ENCODE measurements around the gene ZSCAN12.
"Not testable (repeated sequence)": the region's sequence is repeated elsewhere in the genome, so short reads cannot be mapped to it uniquely, and the experiment has no call there.

ZSCAN12 gene

DNA sequence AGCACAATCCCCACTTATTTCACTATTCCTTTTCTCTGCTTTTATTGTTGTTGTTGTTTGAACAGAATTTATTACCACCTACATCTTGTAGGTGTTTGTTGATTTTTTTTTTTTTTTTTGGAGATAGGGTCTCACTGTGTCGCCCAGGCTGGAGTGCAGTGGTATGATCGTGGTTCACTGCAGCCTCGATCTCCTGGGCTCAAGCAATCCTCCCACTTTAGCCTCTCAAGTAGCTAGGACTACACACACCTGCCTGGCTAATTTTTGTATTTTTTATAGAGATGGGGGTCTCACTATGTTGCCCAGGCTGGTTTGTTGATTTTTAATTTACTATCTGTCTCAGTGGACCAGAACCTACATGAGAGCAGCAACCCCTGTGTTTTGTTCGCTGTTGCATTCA is 3.6 kb downstream of the ZSCAN12 start:
- no peak for DNase-seq (ENCODE audit: low read depth in 1 of 2, low spot score in 1 of 2)

DNA sequence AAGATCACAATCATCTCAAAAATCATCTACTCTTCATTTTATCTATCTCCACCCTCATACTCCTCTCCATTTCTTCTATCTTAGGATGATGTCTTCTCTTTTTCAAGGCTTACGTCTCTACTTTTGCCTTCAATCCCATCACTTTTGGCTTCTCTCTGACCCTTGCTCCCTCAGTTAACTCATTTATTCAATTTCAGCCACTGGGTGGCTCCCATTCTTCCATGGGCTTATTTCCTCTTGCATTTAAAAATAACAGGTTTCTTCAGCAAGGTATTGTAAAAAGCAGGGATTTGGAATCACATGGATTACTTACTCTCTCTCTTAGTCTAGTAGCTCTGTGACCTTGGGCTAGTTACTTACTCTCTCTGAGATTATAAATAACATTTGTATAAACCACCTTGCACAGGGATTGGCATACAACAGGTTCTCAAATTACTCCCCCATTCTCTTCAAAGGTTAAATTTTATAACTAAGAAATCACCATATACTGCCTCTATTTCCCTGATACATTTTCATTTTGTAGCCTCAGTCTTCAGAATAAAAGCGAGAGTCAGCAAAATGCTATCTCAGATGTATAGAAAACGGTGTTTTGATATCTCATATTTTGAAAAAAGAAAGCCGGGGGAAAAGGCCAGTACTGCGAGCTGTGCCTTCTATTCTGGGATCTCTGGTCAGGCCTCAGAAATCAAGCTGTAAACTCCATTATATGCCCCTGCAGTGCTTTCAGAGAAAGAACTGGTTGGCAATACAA is 5.5 kb downstream of the ZSCAN12 start:
- no peak for DNase-seq (ENCODE audit: low read depth in 1 of 2, low spot score in 1 of 2)

- no peak for DNase-seq (ENCODE audit: low read depth in 1 of 2, low spot score in 1 of 2)
Observed at GRCh38 chr6:28390688-28391087, 8.9 kb downstream of the ZSCAN12 start.

DNA sequence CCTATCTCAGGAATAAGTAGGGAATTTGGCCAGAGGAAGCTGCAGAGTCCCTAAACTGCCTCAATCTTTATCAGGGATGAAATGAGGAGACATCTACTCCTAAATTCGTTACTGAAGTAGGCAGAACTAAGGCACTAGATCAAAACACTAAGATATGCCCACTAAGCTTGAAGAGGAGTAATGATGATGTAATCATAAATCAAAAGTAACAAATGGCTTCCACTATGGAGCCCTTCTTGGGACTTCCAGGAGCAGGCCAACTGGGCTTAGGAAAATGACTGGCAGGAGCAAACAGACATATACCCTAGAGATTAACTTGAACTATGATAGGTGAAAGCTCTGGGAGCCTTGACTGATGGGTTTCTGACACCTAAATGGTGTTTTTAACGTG is 15.4 kb downstream of the ZSCAN12 start:
- DNase-seq (ENCODE audit: low read depth in 1 of 2, low spot score in 1 of 2): no peak

- DNase-seq (ENCODE audit: low read depth in 1 of 2, low spot score in 1 of 2): no peak
Observed at GRCh38 chr6:28383235-28384142, 16.1 kb downstream of the ZSCAN12 start.

DNA sequence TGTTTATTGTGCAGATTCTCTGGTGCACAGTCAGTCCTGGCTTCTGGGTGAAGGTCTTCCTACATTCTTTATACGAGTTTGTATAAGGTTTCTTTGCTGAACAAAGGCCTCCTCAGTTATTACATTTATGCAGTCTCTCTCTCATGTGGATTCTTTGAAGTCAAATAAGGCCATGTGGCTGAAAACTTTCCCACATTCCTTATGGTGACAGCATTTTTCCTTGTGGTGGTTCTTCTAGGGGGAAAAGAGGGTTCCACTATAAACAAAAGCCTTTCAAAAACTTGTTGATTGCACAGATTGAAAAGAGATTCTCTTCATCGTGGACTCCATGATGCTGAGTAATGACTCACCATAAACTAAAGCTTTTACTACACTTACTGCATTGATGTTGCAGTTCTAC is 19.2 kb downstream of the ZSCAN12 start:
- DNase-seq (ENCODE audit: low read depth in 1 of 2, low spot score in 1 of 2): no peak

- no peak for DNase-seq (ENCODE audit: low read depth in 1 of 2, low spot score in 1 of 2)
Observed at GRCh38 chr6:28378644-28379043, 20.9 kb downstream of the ZSCAN12 start.

- DNase-seq (ENCODE audit: low read depth in 1 of 2, low spot score in 1 of 2): no peak
Observed at GRCh38 chr6:28377879-28378278, 21.7 kb downstream of the ZSCAN12 start.

- no peak for DNase-seq (ENCODE audit: low read depth in 1 of 2, low spot score in 1 of 2)
Observed at GRCh38 chr6:28373925-28374324, 25.6 kb downstream of the ZSCAN12 start.

GRCh38 chr6:28371706-28372451 is 27.7 kb downstream of the ZSCAN12 start:
- DNase-seq (ENCODE audit: low read depth in 1 of 2, low spot score in 1 of 2): no peak

DNA sequence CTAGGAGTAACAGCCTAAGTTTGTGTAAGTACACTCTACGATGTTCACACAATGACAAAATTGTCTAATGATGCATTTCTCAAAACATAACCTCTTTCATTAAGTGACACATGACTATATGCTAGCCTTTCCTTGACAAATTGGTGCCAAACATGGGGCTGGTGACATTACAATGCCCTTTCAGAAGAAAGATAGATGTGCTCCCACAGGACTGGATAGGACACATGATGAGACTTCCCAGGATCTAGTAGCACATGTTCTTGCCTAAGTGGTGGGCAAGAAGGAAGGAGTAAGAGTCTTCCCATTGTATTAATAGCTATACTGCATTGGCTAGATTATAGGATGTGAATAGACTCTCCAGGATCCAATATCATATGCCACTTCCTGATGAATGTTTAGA is 28.3 kb downstream of the ZSCAN12 start:
- no peak for DNase-seq (ENCODE audit: low read depth in 1 of 2, low spot score in 1 of 2)

DNA sequence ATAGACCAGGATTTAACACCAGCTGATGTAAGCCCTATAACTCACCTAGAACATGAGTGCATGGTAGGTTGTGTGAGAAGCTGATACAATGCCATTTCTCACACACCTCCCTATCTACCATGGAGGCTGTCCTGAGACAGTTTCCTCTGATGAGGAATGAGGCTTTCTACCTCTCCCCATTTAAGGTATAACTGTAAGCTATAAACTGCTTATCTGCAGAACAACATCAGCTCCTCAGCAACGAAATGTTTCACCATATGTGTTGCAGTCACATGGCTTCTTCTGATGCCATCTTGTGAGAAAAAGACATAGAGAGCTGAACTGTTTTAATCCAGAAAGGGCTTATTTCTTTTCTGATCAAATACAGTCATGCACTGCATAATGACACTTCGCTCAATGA is 29.1 kb downstream of the ZSCAN12 start:
- no peak for DNase-seq (ENCODE audit: low read depth in 1 of 2, low spot score in 1 of 2)

DNA sequence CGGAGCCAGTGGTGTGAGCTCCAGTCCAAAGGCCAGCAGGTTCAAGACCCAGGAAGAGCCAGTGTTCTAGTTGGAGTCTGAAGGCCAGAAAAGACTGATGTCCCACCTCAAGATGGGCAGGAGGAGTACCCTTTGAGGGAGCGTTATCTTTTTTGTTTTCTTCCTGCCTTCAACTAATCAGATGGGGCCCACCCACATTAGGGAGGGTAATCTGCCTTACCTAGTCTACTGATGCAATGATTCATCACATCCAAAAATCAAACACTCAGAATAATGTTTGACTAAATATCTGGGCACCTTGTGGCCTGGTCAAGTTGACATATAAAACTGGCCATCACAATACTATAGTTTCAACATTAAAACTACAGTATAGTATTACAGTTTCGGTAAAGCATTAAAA is 30.1 kb downstream of the ZSCAN12 start:
- DNase-seq (ENCODE audit: low read depth in 1 of 2, low spot score in 1 of 2): no peak

GRCh38 chr6:28368522-28368921 is 31.0 kb downstream of the ZSCAN12 start:
- DNase-seq (ENCODE audit: low read depth in 1 of 2, low spot score in 1 of 2): no peak

GRCh38 chr6:28365590-28365989 is 34.0 kb downstream of the ZSCAN12 start:
- not testable (repeated sequence) for DNase-seq (ENCODE audit: low read depth in 1 of 2, low spot score in 1 of 2)

- no peak for DNase-seq (ENCODE audit: low read depth in 1 of 2, low spot score in 1 of 2)
Observed at GRCh38 chr6:28360961-28361360, 38.6 kb downstream of the ZSCAN12 start.

DNA sequence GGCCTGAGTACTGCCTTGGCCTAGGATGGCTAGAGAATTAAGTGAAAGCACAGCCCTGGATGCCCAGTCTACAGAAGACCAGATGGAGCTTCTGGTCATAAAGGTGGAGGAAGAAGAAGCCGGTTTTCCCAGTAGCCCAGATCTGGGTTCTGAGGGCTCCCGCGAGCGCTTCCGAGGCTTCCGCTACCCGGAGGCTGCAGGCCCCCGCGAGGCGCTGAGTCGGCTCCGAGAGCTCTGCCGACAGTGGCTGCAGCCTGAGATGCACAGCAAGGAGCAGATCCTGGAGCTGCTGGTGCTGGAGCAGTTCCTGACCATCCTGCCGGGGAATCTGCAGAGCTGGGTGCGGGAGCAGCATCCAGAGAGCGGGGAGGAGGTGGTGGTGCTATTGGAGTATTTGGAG is 40.0 kb downstream of the ZSCAN12 start:
- not testable (repeated sequence) for DNase-seq (ENCODE audit: low read depth in 1 of 2, low spot score in 1 of 2)

DNA sequence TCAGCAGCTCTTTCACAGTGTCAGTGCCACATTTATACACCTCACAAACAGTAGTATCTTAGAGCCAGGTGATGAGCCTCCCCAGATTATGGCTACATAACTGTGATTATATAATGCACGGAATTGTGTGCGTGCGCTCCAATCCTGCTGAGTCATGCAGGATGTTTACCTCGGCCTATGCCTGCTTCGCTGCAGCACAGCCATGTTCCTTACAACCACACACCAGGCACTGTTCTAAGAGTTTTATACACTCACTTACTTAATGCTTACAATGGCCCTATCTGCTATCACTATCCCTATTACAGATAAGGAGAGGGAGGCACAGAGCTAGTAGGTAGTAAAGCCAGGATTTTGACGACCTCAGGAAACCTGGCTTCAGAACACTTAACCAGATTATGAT is 42.5 kb downstream of the ZSCAN12 start:
- DNase-seq (ENCODE audit: low read depth in 1 of 2, low spot score in 1 of 2): no peak

- DNase-seq (ENCODE audit: low read depth in 1 of 2, low spot score in 1 of 2): no peak
Observed at GRCh38 chr6:28356666-28357020, 42.9 kb downstream of the ZSCAN12 start.

DNA sequence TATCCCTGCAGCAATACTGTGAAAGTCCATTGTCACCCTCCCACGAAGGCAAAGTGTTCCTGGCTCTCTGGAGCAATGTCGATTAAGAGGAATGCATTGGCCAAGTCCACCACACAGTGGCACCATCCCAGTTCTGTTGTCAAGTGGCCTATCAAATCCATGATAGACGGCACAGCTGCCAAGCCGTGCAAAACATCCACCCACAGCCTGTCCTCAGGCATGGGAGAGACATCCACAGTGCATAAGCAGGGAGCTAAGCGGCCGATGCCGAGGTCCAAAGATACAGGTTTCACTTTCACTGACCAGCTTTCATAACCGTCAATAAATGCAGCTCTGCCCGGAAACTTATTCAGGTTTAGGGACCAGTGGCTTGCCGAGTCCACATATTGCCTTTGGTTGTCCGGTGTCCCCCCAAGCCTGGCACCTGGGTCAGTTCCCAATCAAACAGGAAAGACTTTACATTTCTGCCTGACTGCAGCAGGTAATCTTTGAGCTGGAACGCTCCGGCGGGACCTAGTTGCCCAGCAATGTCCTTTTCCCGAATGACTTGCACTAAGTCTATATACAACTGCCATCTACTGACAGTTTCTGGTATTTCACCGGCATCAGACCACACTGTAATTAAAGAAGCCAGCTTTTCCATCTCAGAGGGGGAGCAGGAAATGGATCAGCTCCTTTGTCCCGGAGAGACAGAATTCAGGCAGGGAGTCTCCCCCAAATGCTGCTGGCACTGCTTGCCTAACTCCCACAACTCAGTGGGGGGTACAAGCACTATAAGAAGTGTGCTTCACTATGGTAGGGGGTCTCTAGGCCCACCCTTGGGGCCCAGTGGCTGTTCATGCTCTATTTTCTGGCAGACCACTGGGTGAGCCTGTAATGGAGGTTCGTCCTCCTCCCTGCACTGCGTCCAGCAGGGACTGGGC is 43.5 kb downstream of the ZSCAN12 start:
- DNase-seq (ENCODE audit: low read depth in 1 of 2, low spot score in 1 of 2): peak in 1 of 2 donors; percentile 19

All from activated T-helper 1 cell treated with anti-CD3 and anti-CD28 coated beads, Interleukin-2, amount 50 U/mL, for 16 hours (primary cell).